Activated CD4-positive, alpha-beta memory T cell treated with anti-CD3 and anti-CD28 coated beads, Interleukin-2, amount 10 ng/mL, durations not matched to agents 7 days and 5 days (primary cell): ENCODE measurements around the gene PPP1R12B. TPM values are rescaled to one million over a fixed set of nuclear protein-coding genes. Genes with fewer than 3 reads are reported as not detected.
"Not testable (repeated sequence)": the region's sequence is repeated elsewhere in the genome, so short reads cannot be mapped to it uniquely, and the experiment has no call there.

Experiments used
- CTCF ChIA-PET: fragments of 350-600 bp; sonication (Branson Sonifier 250); formaldehyde crosslinking; loops from one replicate; lab custom pipeline; 2021; ENCODE audit warnings: antibody characterized with exemption, inconsistent platforms; lab: Charles Lee
- POLR2A ChIA-PET: fragments of 350-600 bp; sonication (Branson Sonifier 250); formaldehyde crosslinking; loops from one replicate; lab custom pipeline; 2021; ENCODE audit warnings: antibody characterized with exemption; lab: Charles Lee
- DNase-seq: peaks from one replicate; pipeline ENCODE4 v3.0.0-alpha.2; 2020
- H3K27ac Mint-ChIP-seq: one replicate; pipeline ENCODE4 v1.8.0; 2021; ENCODE audit warnings: mild to moderate bottlenecking, mixed read lengths
- H3K27me3 Mint-ChIP-seq: one replicate; pipeline ENCODE4 v1.8.0; 2021; ENCODE audit warnings: mixed read lengths
- H3K36me3 Mint-ChIP-seq: one replicate; pipeline ENCODE4 v1.8.0; 2021; ENCODE audit warnings: low read depth, mixed read lengths
- H3K4me1 Mint-ChIP-seq: one replicate; pipeline ENCODE4 v1.8.0; 2021; ENCODE audit warnings: mixed read lengths
- H3K4me3 Mint-ChIP-seq: one replicate; pipeline ENCODE4 v1.8.0; 2021; ENCODE audit warnings: mild to moderate bottlenecking, mixed read lengths
- H3K9me3 Mint-ChIP-seq: one replicate; pipeline ENCODE4 v1.8.0; 2021; ENCODE audit warnings: mixed read lengths
- total RNA-seq, 2 experiments: library from RNA; stranded (reverse); gene quantifications; one replicate each; pipeline ENCODE4 v1.2.3, GENCODE V29; 2021

Gene PPP1R12B
- total RNA-seq, 2 experiments from 2014 or later = 16.7 to 20.0 TPM

DNA sequence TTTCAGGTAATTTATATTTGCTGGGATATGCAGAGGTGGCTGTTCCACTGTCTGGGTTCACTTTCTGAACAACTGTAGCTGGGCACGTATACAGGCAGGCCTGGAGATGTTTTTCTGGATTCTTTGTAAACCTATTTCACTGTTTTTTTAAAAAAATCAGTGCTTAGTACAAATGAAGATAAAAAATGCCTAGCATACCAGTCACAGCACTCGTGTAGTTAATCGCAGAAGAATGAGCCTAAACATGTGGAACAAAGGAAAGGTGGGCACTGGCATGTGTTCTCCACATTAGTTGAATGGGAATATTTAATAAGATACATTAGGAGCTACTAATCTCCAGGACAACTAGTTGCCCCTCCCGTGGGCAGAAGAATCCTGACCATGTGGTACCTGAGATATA lies 68.6 kb downstream of the PPP1R12B start:
- H3K9me3 Mint-ChIP-seq, H3K4me3 Mint-ChIP-seq, H3K27ac Mint-ChIP-seq, DNase-seq, H3K27me3 Mint-ChIP-seq, H3K4me1 Mint-ChIP-seq, CTCF ChIA-PET, H3K36me3 Mint-ChIP-seq, POLR2A ChIA-PET: not testable (repeated sequence)

DNA sequence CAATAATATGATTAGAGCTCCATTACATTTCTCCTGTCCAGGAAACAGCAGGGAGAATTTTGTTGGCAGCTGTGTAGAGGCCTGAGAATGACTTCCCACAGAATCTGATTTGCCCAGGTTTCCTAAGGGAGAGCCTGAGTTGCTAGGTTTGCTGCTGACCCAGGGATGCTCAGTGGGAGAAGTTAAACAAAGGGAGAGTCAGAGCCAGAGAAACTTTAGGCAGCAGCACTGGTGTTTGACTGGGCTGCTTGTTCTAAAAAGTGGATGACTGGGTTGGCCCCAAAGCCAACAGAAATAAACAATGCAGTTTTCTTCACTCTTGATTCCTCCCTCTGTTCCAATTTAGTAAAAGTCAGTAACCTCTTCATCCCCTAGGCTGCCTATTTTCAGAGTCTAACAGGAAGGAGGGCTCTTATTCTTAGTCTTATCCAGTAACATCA lies 69.3 kb downstream of the PPP1R12B start:
- H3K27ac Mint-ChIP-seq, H3K9me3 Mint-ChIP-seq, H3K27me3 Mint-ChIP-seq, DNase-seq, H3K36me3 Mint-ChIP-seq, H3K4me3 Mint-ChIP-seq, POLR2A ChIA-PET, H3K4me1 Mint-ChIP-seq: not testable (repeated sequence)
- CTCF ChIA-PET = interaction anchor here (0.6 kb wide), 1 partner anchor 28 kb away, joined by 4 read pairs; no protein-coding TSS in a partner anchor

DNA sequence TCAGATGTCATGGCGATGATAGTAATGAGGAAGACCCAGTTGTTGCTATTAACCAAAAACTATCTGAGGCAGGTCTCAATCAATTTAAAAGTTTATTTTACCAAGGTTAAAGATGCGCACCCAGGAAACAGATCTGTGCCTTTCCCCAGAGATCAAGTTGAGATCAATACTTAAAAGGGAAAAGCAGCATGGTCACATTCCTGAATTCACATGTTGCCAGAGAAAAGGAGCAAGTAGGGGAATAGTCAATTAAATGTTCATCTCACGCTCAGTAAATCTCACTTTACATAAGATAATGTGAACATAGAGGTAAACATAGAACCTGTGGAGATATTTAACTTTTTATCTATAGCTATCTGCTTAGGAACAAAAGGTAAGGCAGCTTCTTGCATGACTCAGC lies 71.2 kb downstream of the PPP1R12B start:
- H3K27ac Mint-ChIP-seq, DNase-seq, H3K36me3 Mint-ChIP-seq, H3K27me3 Mint-ChIP-seq, H3K9me3 Mint-ChIP-seq, H3K4me1 Mint-ChIP-seq, H3K4me3 Mint-ChIP-seq, POLR2A ChIA-PET: not testable (repeated sequence)
- CTCF ChIA-PET = interaction anchor here (1.2 kb wide), 1 partner anchor 21 kb away, joined by 3 read pairs; no protein-coding TSS in a partner anchor

DNA sequence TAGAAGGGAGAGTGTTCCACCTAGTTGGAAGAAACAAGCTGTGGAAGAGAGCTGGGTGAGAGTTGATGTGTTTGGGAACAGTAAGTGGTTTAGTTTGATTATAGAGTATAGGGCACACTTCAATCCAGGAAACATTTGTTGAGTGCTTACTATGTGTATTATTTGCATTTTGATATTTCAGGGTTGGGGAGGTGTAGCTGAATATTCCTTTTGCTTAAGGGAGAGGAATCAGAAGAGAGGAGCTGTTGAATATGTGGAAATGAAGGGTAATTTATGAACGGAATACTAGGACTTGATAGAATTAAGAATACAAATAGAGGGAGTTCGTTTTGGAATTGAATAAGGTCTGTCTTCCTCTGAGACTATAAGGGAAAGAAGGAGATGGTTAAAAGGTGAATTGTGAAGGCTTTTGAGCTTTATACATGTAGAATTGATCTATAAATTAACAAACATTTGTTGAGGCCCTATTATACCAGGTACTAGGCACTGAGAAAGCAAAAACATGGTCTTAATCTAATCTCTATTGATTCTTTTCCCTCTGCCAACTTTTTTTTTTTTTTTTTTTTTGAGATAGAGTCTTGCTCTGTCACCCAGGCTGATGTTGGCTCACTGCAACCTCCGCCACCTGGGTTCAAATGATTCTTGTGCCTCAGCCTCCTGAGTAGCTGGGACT lies 72.1 kb downstream of the PPP1R12B start:
- H3K27ac Mint-ChIP-seq, H3K27me3 Mint-ChIP-seq, POLR2A ChIA-PET, H3K4me3 Mint-ChIP-seq, H3K36me3 Mint-ChIP-seq, H3K9me3 Mint-ChIP-seq, H3K4me1 Mint-ChIP-seq, DNase-seq: not testable (repeated sequence)
- CTCF ChIA-PET = interaction anchor here (1.2 kb wide), 1 partner anchor 20 kb away, joined by 3 read pairs; no protein-coding TSS in a partner anchor

DNA sequence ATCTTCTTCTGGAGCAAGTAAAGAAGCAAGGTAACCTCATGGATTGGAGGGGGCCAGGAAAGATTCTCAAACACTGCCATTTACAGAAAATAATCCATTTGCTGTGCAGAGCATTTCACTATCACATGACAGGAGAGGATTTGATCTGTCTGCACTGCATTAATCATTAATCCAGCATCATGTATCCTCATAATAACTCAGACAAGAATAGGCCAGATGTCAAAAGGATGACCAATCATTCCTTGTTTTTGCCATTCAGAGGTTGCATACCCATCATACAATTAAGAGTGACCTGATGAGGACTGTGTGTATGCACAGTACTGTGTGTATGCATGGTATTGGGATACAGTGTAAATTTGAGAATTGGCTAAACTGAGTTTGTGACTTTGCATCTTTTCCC lies 74.2 kb downstream of the PPP1R12B start:
- H3K27ac Mint-ChIP-seq, H3K27me3 Mint-ChIP-seq, H3K4me1 Mint-ChIP-seq, H3K9me3 Mint-ChIP-seq, H3K4me3 Mint-ChIP-seq, H3K36me3 Mint-ChIP-seq, POLR2A ChIA-PET, CTCF ChIA-PET, DNase-seq: not testable (repeated sequence)

DNA sequence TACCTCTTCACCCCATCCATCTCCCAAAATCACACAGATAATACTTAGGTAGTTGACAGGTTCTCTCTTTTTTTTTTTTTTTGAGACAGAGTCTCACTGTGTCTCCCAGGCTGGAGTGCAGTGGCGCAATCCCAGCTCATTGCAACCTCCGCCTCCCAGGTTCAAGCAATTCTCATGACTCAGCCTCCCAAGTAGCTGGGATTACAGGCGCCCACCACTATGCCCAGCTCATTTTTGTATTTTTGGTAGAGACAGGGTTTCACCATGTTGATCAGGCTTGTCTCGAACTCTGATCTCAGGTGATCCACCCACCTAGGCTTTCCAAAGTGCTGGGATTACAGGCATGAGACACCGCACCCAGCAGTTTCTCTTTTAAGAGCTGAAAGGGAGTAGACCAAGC lies 75.8 kb downstream of the PPP1R12B start:
- POLR2A ChIA-PET = interaction anchor here (0.6 kb wide), 1 partner anchor 418 kb away, joined by 3 read pairs; no protein-coding TSS in a partner anchor
- H3K4me1 Mint-ChIP-seq, H3K9me3 Mint-ChIP-seq, H3K27me3 Mint-ChIP-seq, H3K4me3 Mint-ChIP-seq, DNase-seq, H3K27ac Mint-ChIP-seq, H3K36me3 Mint-ChIP-seq, CTCF ChIA-PET: not testable (repeated sequence)

DNA sequence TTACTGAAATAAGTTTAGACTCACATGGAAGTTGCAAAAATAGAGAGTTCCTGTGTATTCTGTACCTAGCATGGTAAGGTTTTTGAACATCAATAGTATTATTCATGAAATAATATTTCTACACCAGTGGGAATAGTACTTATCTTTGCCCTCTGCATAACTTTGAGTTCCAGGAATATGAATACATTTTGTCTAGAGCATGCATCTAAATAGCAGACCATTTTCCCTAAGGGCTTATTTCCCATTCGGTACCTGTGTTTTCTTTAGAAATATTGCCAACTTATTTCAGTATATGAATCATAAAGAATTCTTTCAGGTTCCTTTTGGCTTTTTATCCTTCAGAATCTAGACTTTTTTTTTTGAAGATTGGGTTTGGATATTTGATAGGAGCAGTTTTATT lies 81.6 kb downstream of the PPP1R12B start:
- DNase-seq, CTCF ChIA-PET, H3K36me3 Mint-ChIP-seq, H3K27me3 Mint-ChIP-seq, H3K9me3 Mint-ChIP-seq, POLR2A ChIA-PET, H3K4me1 Mint-ChIP-seq, H3K27ac Mint-ChIP-seq, H3K4me3 Mint-ChIP-seq: not testable (repeated sequence)

DNA sequence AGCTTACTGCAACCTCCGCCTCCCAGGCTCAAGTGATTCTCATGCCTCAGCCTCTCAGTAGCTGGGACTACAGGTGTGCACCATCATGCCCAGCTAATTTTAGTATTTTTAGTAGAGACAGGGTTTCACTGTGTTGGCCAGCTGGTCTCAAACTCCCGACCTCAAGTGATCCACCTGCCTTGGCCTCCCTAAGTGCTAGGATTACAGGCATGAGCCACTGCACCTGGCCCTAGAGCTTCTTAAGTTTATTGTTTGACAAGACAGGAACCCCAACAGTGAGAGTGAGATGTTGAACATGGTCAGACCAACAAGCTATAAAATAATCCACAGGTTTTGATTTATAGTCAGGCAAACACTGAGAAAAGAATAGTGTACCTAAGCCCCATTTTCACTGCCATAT lies 83.8 kb downstream of the PPP1R12B start:
- H3K36me3 Mint-ChIP-seq, H3K27me3 Mint-ChIP-seq, H3K9me3 Mint-ChIP-seq, DNase-seq, H3K27ac Mint-ChIP-seq, H3K4me3 Mint-ChIP-seq, H3K4me1 Mint-ChIP-seq, CTCF ChIA-PET, POLR2A ChIA-PET: not testable (repeated sequence)

DNA sequence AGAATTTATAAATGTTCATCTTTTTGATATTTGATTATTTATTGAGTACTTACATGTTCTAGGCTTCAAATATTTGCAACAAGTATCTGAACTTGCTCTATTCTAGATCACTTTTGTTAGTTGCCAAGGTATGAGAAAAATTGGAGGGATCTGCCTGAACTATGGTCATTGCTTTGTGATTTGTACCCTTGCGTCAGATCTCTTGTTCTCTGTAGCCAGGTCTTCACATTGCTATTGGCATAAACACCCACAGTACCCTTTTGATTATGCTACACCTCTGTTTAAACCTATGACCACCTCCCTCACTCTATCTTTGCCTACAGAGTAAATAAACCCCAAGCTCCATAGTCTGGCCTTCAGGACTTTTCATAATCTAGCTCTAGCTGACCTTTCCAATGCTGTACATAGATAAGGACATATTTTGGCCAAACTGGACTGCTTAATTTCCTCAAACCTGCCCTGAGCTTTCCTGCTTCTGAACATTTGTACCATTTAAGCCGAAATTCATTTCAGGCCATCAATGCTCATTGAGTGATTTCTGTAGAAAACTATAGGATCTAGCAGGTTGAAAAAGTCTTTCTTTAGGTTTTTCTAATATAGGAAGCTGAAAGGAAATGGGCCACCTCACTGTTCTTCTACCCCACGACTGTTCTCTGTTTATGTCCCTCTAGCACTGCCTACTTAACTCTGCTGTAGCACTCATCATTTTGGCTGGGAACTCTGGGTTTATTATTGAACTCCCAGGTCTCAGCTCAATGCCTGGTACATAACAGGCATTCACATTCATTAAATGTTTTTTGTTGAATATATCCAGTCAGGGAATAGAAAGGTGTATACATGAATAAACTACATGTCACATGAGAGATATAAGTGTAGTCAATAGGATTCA lies 84.9 kb downstream of the PPP1R12B start:
- POLR2A ChIA-PET = no interaction called here
- Mint-ChIP-seq H3K27ac (no peak overlapping the region), H3K9me3 (no peaks in the 10 kb centered on the region), H3K36me3 (peaks cover 8% of the 10 kb centered on the region), H3K4me1 (no peaks in the 10 kb centered on the region), H3K4me3 (no peak overlapping the region), H3K27me3 (no peaks in the 10 kb centered on the region)
- DNase-seq = no peak
- CTCF ChIA-PET = no interaction called here

DNA sequence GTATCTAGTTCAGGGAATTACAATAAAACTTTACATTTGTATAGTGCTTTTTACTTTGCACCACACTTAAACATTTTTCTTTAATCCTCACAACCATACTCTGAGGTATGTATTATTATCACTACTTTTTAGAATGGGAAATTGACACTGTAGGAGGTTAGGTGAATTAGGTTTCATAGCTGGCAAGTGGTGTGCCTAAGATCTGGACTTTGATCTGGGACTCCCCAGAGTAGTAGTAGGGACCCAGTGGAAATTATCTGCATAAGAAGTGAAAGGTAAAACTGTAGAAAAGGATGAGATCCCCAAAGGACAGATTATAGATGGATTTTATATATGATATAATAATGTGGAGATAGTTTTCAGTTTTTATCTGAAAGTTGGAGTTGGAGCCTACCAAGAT lies 85.6 kb downstream of the PPP1R12B start:
- Mint-ChIP-seq H3K4me1 (no peaks in the 10 kb centered on the region), H3K9me3 (no peaks in the 10 kb centered on the region), H3K36me3 (peaks cover 8% of the 10 kb centered on the region), H3K27me3 (no peaks in the 10 kb centered on the region), H3K4me3 (no peak overlapping the region), H3K27ac (no peak overlapping the region)
- CTCF ChIA-PET = no interaction called here
- POLR2A ChIA-PET = no interaction called here
- DNase-seq = no peak

DNA sequence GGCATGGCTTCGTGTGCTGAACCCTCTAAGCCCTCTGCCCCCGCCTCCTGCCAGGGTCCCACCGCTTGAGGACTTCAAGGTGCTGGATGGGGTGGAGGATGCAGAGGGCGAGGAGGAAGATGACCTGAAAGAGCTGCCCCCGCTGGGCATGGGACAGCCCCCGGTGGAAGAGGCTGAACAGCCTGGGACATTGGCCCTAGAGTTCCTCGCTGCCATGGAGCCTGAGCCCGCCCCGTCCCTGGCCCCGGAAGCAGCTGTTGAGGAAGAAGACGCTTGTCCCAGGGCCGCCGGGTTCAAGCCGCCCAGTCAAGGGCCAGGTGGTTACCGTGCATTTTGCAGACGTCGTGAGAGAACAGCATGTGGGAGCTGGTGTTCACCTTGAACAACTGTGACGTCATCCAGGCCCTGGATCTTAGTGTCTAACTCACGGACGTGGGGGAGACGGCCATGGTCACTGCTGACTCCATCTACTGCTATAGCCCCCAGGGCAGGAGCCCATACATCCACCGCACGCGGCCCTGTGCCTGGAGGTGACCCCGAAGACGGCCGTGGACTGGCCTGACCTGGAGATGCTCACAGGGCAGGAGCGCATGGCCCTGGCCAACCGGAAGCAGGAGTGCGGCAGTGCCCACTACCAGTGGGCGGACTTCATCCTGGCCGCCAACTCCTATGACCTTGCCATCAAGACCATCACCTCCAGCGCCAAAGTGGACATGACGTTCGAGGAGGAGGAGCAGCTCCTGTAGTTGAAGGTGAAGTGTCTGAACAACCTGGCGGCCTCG lies 90.1 kb downstream of the PPP1R12B start:
- H3K27ac Mint-ChIP-seq = no peak overlapping the region
- no peaks in the 10 kb centered on the region for H3K27me3 Mint-ChIP-seq
- DNase-seq = no peak
- no peak overlapping the region for H3K4me3 Mint-ChIP-seq
- CTCF ChIA-PET = no interaction called here
- POLR2A ChIA-PET = no interaction called here
- no peaks in the 10 kb centered on the region for H3K4me1 Mint-ChIP-seq
- no peaks in the 10 kb centered on the region for H3K9me3 Mint-ChIP-seq
- peaks cover 2% of the 10 kb centered on the region for H3K36me3 Mint-ChIP-seq

DNA sequence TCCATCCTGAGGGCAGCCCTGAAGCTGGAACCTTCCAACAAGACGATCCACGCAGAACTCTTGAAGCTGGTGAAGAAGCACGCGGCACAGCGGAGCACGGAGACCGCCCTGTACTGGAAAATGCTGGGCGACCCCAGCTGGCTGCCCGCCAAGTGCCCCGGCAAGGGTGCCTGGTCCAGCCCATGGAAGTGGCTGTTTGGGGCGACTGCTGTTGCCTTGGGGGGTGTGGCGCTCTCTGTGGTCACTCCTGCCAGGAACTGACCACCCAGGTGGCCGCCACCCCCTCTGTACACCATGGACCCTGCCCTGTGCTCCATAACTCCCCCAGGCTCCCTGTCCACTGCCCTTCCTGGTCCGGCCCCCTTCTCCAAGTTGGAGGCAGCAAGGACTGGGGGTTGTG lies 90.8 kb downstream of the PPP1R12B start:
- Mint-ChIP-seq H3K27me3 (no peaks in the 10 kb centered on the region), H3K4me3 (no peak overlapping the region), H3K4me1 (no peaks in the 10 kb centered on the region), H3K9me3 (no peaks in the 10 kb centered on the region), H3K27ac (no peak overlapping the region), H3K36me3 (peaks cover 2% of the 10 kb centered on the region)
- ChIA-PET POLR2A (no interaction called here), CTCF (no interaction called here)
- no peak for DNase-seq

DNA sequence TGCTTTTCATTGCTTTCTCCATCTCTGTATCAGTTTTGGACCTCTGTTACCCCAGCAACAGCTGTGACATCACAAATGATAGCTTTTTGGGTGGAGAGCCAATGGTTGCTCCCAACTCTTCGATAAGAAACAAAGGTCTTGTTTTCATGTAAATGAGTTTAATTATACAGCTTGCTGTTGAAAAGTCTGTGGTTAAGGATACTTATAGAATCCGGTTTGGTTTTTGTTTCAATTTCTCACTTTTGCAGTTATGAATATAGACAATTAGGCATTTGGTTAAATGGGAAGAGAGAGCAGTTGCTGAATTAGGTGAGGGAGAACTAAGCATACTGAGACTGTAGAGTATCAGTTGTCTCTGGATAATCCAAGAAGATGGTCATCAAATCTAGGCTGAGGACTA lies 99.6 kb downstream of the PPP1R12B start:
- H3K9me3 Mint-ChIP-seq, H3K4me1 Mint-ChIP-seq, POLR2A ChIA-PET, CTCF ChIA-PET, H3K27ac Mint-ChIP-seq, H3K27me3 Mint-ChIP-seq, H3K4me3 Mint-ChIP-seq, DNase-seq: not testable (repeated sequence)
- peaks cover 20% of the 10 kb centered on the region for H3K36me3 Mint-ChIP-seq
